ENCODE results near the gene SCYGR5.

GRCh38 chr2:227632827-227633226 is 33.8 kb upstream of the SCYGR5 start:
- TF ChIP-seq POLR2A (IDR thresholded peaks at IDR 0.05; ENCODE audit: low read length) (no peak), GATA1 (IDR thresholded peaks at IDR 0.05; ENCODE audit: low read depth, low read length) (no peak)

Data from erythroblast (primary cell).